ENCODE results near the gene ANKRD53.
"Not testable (repeated sequence)": the region's sequence is repeated elsewhere in the genome, so short reads cannot be mapped to it uniquely, and the experiment has no call there.

Gene ANKRD53

GRCh38 chr2:70992945-70993853 lies 14.8 kb downstream of the ANKRD53 start:
- DNase-seq: no peak

- no peak for DNase-seq
Observed at GRCh38 chr2:70994009-70994698, 15.7 kb downstream of the ANKRD53 start.

- peak; percentile 70 to 83 for DNase-seq
Observed at GRCh38 chr2:70994699-70995425, 16.4 kb downstream of the ANKRD53 start, which contains the start of gene TEX261. Gene TEX261 (minus strand): TSS chr2:70994873. CDS start chr2:70994757, 116 bp downstream.

- DNase-seq: peak; percentile 52 to 77
Observed at GRCh38 chr2:70995426-70995729, 16.9 kb downstream of the ANKRD53 start.

- DNase-seq: not testable (repeated sequence)
Observed at GRCh38 chr2:70998885-70999284, 20.5 kb downstream of the ANKRD53 start.

- no peak for DNase-seq
Observed at GRCh38 chr2:70999362-70999761, 20.9 kb downstream of the ANKRD53 start.

- not testable (repeated sequence) for DNase-seq
Observed at GRCh38 chr2:70999931-71000330, 21.5 kb downstream of the ANKRD53 start.

GRCh38 chr2:71000780-71001591 lies 22.6 kb downstream of the ANKRD53 start:
- DNase-seq: peak; percentile 34 to 64

- DNase-seq: no peak
Observed at GRCh38 chr2:71001592-71001927, 23.1 kb downstream of the ANKRD53 start.

- DNase-seq: no peak
Observed at GRCh38 chr2:71001981-71002570, 23.6 kb downstream of the ANKRD53 start.

- DNase-seq: no peak
Observed at GRCh38 chr2:71003396-71003795, 25.0 kb downstream of the ANKRD53 start.

- DNase-seq: no peak
Observed at GRCh38 chr2:71003966-71004755, 25.7 kb downstream of the ANKRD53 start.

- no peak for DNase-seq
Observed at GRCh38 chr2:71004857-71005256, 26.4 kb downstream of the ANKRD53 start.

- no peak for DNase-seq
Observed at GRCh38 chr2:71005271-71006202, 27.1 kb downstream of the ANKRD53 start.

- no peak for DNase-seq
Observed at GRCh38 chr2:71006323-71006722, 27.9 kb downstream of the ANKRD53 start.

GRCh38 chr2:71006955-71007799 lies 28.7 kb downstream of the ANKRD53 start:
- DNase-seq: no peak

- DNase-seq: no peak
Observed at GRCh38 chr2:71008342-71008741, 29.9 kb downstream of the ANKRD53 start.

- not testable (repeated sequence) for DNase-seq
Observed at GRCh38 chr2:71011786-71012185, 33.4 kb downstream of the ANKRD53 start.

- no peak for DNase-seq
Observed at GRCh38 chr2:71018625-71019024, 40.2 kb downstream of the ANKRD53 start.
